Upper lobe of right lung (tissue), 1 donor: ENCODE measurements around the gene RASD1. TPM values are rescaled to one million over a fixed set of nuclear protein-coding genes. Genes with fewer than 3 reads are reported as not detected.

Experiments used
- ATAC-seq: fragments of 200-7000 bp; cut with Tn5 transposase; one replicate; pipeline ENCODE4 v1.9.1; 2020; ENCODE audit warnings: mild to moderate bottlenecking, moderate library complexity
- DNase-seq: peaks from one replicate; pipeline ENCODE4 v3.0.0-alpha.2; 2020
- H3K27ac ChIP-seq: fragments of 200-600 bp; one replicate; pipeline ENCODE4 v1.8.0; 2022
- H3K27me3 ChIP-seq: fragments of 200-600 bp; one replicate; pipeline ENCODE4 v1.8.0; 2022; ENCODE audit warnings: mild to moderate bottlenecking
- H3K36me3 ChIP-seq: fragments of 200-600 bp; one replicate; pipeline ENCODE4 v1.8.0; 2022
- H3K4me1 ChIP-seq: fragments of 200-600 bp; one replicate; pipeline ENCODE4 v1.8.0; 2022
- H3K4me3 ChIP-seq: fragments of 200-600 bp; one replicate; pipeline ENCODE4 v1.8.0; 2022; ENCODE audit warnings: mild to moderate bottlenecking
- H3K9me3 ChIP-seq: fragments of 200-600 bp; one replicate; pipeline ENCODE4 v1.8.0; 2022
- intact Hi-C: fragments of 100-400 bp; cut with DNase I; formaldehyde crosslinking; loops from one replicate; pipeline ENCODE4 v1.11.0; 2022
- total RNA-seq: library from RNA; stranded (reverse); fragmentation: NEBNext Ultra II Directional; extraction: Animal tissue kit (Norgen Biotek cat#: 25700); gene quantifications from one replicate; pipeline ENCODE4 v1.2.1, GENCODE V29; 2021
- TF ChIP-seq, protein P1 (sequence below): fragments of 200-600 bp; IDR thresholded peaks from one replicate; pipeline ENCODE4 v1.8.0; 2022; ENCODE audit warnings: antibody characterized with exemption
- donor health status: DM: no; HTN: yes; CAD: no; lungs with severe emphysema.

RASD1 gene
- total RNA-seq, 1 donor from 2014 or later: 39.2 TPM

DNA sequence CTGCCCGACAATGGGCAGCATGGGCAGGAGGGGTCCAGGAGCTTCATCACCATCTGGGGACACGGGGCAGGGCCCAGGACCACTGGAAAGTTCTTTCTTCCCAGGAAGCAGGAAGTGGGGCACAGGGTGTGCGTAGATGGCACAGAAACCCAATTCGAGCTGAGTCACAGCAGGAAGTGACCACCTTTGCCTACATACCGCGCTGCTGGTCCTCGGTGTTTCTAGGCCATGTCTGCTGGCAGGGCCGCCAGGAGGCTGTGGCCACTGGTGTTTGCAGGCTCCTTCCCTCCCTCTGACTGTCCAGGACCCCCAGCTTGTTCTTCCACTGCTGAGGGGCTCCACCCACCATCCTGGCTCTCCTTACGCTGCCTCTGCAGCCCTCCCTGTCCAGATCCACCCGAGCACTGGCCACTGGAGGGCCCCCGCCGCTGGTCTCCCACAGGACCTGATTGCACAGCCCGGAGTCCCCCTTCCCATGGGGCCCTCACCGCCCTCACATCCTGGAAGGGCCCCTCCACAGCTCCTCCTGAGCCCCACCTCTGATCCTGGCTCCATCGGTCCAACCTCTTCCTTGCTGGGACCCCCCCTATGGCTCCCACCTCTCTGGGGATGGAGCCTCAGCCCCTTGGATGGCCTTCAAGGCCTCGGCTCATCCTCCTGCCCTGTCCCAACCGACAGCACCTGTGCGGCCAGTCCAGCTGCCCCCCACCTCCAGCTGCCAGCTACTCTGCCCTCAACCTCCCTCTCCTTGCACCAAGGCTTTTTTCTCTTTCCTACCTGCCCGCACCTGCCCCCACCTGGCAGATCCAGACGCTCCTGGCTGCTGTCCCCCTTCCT is 14.5 kb upstream of the RASD1 start:
- ATAC-seq: no peak
- H3K9me3 ChIP-seq: no peaks in the 10 kb centered on the region
- no peak for DNase-seq
- no peaks in the 10 kb centered on the region for H3K27me3 ChIP-seq
- H3K27ac ChIP-seq: no peak overlapping the region
- TF ChIP-seq, protein P1, sequence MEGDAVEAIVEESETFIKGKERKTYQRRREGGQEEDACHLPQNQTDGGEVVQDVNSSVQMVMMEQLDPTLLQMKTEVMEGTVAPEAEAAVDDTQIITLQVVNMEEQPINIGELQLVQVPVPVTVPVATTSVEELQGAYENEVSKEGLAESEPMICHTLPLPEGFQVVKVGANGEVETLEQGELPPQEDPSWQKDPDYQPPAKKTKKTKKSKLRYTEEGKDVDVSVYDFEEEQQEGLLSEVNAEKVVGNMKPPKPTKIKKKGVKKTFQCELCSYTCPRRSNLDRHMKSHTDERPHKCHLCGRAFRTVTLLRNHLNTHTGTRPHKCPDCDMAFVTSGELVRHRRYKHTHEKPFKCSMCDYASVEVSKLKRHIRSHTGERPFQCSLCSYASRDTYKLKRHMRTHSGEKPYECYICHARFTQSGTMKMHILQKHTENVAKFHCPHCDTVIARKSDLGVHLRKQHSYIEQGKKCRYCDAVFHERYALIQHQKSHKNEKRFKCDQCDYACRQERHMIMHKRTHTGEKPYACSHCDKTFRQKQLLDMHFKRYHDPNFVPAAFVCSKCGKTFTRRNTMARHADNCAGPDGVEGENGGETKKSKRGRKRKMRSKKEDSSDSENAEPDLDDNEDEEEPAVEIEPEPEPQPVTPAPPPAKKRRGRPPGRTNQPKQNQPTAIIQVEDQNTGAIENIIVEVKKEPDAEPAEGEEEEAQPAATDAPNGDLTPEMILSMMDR: no peak
- no peak overlapping the region for H3K4me3 ChIP-seq
- H3K4me1 ChIP-seq: peaks cover 4% of the 10 kb centered on the region
- no peaks in the 10 kb centered on the region for H3K36me3 ChIP-seq
- intact Hi-C loops: no loop called here

DNA sequence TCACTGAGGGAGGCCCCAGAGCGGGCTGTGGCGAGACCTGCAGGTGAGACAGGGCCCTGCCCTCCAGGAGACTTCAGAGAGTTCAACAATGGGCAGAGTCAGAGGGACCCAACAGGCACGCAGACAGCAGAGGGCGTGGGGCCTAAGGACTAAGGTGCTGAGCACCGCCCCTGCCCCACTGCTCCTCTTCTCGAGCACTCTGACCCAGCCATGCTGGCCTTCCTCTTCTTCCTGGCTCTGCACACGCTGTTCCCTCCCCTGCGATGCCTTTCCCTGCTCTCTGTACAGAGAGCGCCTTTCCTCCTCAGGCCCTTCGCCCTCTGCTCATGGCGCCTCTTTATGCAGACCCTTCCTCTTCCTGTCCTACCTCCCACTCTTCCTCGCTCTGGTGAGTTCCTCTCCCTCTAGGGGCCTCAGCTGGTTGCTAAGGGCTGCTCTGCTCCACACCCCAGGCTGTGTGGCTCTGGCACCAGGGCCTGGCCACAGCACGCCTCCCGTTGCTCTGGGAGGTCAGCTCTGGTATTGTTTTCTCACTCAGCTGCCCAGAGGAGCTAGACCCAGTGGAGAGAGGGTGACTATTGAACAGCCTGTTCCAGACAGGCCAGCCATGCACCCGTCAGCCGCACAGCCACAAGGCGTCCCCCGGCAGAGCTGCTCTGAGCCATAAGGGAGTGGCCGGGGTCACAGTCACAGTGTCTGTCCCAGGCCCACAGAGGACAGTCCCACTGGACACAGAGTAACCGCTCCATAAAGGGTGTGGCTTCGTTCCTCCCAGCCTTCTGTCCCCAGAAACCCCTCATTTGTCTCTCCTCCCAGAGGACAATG is 13.6 kb upstream of the RASD1 start:
- no peaks in the 10 kb centered on the region for H3K27me3 ChIP-seq
- no peak overlapping the region for H3K4me3 ChIP-seq
- no peaks in the 10 kb centered on the region for H3K9me3 ChIP-seq
- intact Hi-C loops: no loop called here
- ATAC-seq (no peak), DNase-seq (no peak)
- H3K36me3 ChIP-seq: no peaks in the 10 kb centered on the region
- TF ChIP-seq, protein P1: no peak
- H3K4me1 ChIP-seq: peaks cover 4% of the 10 kb centered on the region
- H3K27ac ChIP-seq: no peak overlapping the region

DNA sequence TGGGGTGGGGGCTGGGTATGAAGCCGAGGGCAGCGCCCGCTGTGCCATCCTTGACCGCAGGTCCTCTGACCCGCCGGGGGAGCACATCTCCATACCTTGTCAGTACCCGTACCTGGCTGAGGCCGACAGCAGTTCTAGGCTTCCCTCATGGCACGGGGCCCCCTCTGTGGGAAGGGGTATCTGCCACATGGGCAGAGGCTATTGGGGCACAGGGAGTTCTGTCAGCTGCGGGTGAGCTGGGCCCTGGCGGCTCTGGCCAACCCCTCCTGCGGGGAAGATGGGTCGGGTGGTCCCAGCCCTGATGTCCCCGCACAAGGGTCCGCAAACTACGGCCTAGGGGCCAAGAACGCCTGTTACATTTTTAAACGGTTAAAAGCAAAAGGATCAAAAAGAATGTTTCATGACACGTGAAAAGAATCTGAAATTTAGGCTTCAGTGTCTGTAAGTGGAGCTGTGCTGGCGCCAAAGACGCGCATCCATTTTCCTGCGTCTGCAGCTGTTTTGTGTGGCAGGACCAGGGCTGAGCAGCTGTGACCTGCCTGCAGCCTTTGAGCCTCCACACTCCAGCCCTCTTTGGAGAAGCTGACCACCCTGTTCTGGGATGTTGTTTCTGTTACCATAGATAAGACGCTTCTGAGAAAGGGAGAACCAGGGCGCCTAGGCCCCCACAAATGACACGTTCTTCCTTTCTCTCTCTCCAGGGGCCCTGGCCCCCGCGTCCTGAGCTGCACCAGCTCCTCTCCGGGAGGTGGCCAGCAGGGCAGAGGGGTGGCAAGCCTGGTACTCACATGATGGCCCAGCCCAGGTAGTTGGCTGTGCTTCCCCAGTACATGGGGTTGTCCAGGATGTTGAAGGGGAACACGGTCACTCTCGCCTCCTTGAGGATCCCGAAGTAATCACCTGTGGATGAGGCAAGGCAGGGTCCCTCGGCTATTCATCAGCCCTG is 12.7 kb upstream of the RASD1 start:
- TF ChIP-seq, protein P1: no peak
- peaks cover 4% of the 10 kb centered on the region for H3K4me1 ChIP-seq
- DNase-seq (peak; percentile 43), ATAC-seq (no peak)
- H3K27me3 ChIP-seq: no peaks in the 10 kb centered on the region
- intact Hi-C loops: no loop called here
- H3K27ac ChIP-seq: no peak overlapping the region
- H3K36me3 ChIP-seq: no peaks in the 10 kb centered on the region
- no peak overlapping the region for H3K4me3 ChIP-seq
- no peaks in the 10 kb centered on the region for H3K9me3 ChIP-seq

DNA sequence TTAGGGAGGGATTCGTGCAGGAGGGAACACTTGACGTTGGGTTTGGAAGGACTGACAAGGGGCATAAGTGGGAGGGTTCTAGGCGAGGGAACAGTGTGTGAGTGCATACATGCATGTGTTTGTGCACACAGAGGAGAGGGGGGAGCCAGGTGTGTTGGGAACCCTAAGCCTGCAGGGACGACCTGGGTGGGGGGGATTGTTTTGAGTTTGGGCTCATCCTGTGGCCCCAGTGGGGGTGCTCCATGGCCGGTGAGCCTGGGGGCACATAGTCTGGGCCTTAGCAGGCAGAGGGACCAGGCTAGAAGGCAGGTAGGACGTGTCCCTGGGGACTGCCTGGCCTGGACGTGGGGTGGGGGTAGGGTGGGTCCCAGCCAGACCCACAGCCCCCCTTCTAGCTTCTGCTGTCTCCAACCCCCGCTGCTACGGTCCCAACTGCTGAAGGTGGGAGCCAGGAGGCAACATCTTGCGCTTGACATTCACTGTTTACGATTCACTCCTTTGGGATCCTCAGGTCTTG is 11.9 kb upstream of the RASD1 start:
- no peak for DNase-seq
- no peaks in the 10 kb centered on the region for H3K9me3 ChIP-seq
- H3K27ac ChIP-seq: no peak overlapping the region
- intact Hi-C loops: no loop called here
- H3K36me3 ChIP-seq: no peaks in the 10 kb centered on the region
- H3K4me1 ChIP-seq: peaks cover 4% of the 10 kb centered on the region
- TF ChIP-seq, protein P1: no peak
- no peak for ATAC-seq
- no peak overlapping the region for H3K4me3 ChIP-seq
- no peaks in the 10 kb centered on the region for H3K27me3 ChIP-seq

DNA sequence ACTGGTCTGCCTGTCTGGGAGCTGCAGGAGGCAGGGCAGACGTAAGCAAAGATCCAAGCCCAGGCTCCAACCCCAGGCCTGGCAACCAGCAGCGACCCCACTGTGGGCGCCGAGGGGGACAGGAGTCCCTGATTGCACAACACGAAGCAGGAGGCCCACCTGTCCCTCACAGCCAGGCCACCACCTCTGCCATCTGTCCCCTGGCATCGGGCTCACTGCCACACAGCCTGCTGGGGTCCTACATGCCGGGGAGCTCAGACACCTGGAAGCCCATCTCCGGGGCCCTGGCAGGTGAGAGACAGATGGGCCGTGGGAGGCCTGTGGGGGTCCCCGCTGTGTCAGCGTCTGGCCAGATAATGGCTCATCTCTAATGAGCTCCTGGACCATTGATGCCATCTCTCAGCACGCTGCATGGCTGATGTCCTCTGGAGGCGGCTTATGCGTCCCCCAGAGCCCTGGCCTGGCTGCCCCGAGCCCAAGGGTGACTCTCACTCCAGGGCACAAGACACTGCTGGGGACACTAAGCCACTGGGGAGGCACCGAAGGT is 11.3 kb upstream of the RASD1 start:
- Histone ChIP-seq H3K27me3 (no peaks in the 10 kb centered on the region), H3K9me3 (no peaks in the 10 kb centered on the region), H3K36me3 (no peaks in the 10 kb centered on the region), H3K4me1 (peaks cover 4% of the 10 kb centered on the region), H3K4me3 (no peak overlapping the region), H3K27ac (no peak overlapping the region)
- intact Hi-C loops: no loop called here
- TF ChIP-seq, protein P1: no peak
- ATAC-seq: no peak
- no peak for DNase-seq
